ENCODE results near the gene GPR65. TPM values are rescaled to one million over a fixed set of nuclear protein-coding genes. Genes with fewer than 3 reads are reported as not detected.

GPR65 gene
- total and polyA plus RNA-seq, 9 of the 15 experiments (the other 6 are each of a cell fraction or from before 2014, with no cell fraction given) = 0.03 to 0.11 (median 0.04) TPM; not detected in 6

DNA sequence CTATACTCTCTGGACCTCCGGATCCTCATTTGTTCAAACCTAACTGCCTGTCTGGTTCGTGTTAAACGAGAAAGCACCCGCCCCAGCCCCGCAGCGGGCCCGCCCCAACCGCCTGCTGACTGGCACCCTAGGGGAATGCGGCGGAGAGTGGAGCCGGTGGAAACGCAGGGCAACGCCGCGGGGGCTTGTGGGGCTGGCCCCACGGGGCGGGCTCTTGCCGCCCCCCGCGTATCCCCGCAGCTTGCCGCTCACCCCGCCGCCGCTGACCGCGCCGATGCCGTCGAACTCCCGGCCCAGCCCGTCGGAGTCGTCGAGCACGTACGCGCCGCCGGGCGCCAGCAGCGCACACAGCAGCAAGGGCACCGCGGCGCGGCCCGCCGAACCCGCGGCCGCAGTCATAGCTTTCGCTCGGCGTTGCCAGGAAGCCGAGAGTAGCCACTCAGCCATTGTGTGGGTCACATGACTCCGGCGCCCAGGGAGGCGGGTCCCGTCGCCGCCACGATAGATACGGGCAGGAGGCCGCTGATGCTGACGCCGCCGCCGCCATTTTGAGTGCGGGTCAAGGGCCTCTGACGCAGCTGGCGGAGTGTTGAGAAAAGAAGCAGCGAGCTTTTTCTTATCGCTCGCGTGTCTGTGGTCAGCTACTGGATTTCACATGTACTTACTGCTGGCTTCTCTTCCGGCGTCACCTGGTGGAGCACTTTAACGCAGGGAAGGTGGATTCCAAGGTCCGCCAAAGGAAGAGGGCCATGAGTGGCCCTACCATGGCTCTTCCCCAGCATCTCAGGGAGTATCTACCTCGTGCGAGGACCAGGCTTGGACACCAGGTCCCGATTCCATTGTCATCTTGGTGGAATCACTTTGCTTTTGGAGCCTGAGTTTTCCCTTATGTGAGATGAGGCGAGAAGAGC is 12.0 kb upstream of the GPR65 start, which contains the start of gene GALC (continued):
- TF ChIP-seq ZKSCAN8 (CRISPR knock-in tag; IDR thresholded peaks at IDR 0.05) (no peak), ELF1 (tag; IDR thresholded peaks at IDR 0.05) (peak; percentile 54), ZSCAN32 (CRISPR knock-in tag; IDR thresholded peaks at IDR 0.05) (no peak), GATAD2A (IDR thresholded peaks at IDR 0.05) (no peak), RFX5 (IDR thresholded peaks at IDR 0.05; ENCODE audit: low read depth, low read length) (no peak), DPF2 (IDR thresholded peaks at IDR 0.05) (peak; percentile 34; the same call in 1 of the 2 replicates), PCBP2 (IDR thresholded peaks at IDR 0.05; ENCODE audit: low read depth, low read length, poor library complexity, severe bottlenecking) (no peak), LEF1 (IDR thresholded peaks at IDR 0.05) (no peak), ZNF184 (CRISPR knock-in tag; IDR thresholded peaks at IDR 0.05) (no peak), SETDB1 (IDR thresholded peaks at IDR 0.05; ENCODE audit: low read length) (no peak), HNRNPUL1 (IDR thresholded peaks at IDR 0.05; ENCODE audit: low read length) (no peak), ZFP36 (IDR thresholded peaks at IDR 0.05; ENCODE audit: low read depth, low read length, partially characterized antibody) (no peak), TAF9B (IDR thresholded peaks at IDR 0.05; ENCODE audit: partially characterized antibody) (peak; percentile 48)
- TF ChIP-seq, protein P1, sequence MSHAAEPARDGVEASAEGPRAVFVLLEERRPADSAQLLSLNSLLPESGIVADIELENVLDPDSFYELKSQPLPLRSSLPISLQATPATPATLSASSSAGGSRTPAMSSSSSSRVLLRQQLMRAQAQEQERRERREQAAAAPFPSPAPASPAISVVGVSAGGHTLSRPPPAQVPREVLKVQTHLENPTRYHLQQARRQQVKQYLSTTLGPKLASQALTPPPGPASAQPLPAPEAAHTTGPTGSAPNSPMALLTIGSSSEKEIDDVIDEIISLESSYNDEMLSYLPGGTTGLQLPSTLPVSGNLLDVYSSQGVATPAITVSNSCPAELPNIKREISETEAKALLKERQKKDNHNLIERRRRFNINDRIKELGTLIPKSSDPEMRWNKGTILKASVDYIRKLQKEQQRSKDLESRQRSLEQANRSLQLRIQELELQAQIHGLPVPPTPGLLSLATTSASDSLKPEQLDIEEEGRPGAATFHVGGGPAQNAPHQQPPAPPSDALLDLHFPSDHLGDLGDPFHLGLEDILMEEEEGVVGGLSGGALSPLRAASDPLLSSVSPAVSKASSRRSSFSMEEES (CRISPR knock-in tag; IDR thresholded peaks at IDR 0.05) = peak; percentile 98

All from K562 (cell line).